Activated effector memory CD4-positive, alpha-beta T cell treated with anti-CD3 and anti-CD28 coated beads, Interleukin-2, amount 50 U/mL, for 16 hours (primary cell): ENCODE results near the gene HGFAC.

Source experiments
- DNase-seq: peaks from one replicate; pipeline ENCODE4 v3.0.0-alpha.2; 2020

The HGFAC gene

GRCh38 chr4:3441501-3442459 is at the start of gene HGFAC:
Gene HGFAC (plus strand): TSS chr4:3441968. CDS start chr4:3442002, 34 bp downstream.
- no peak for DNase-seq

GRCh38 chr4:3392321-3392720 is 49.4 kb upstream of the HGFAC start:
- DNase-seq, result no peak

GRCh38 chr4:3393171-3393570 is 48.6 kb upstream of the HGFAC start:
- peak; percentile 43 for DNase-seq

- no peak for DNase-seq
Measured at GRCh38 chr4:3396600-3396999, 45.2 kb upstream of the HGFAC start.

GRCh38 chr4:3397128-3397527 is 44.6 kb upstream of the HGFAC start:
- DNase-seq, result no peak

GRCh38 chr4:3399277-3400194 is 42.2 kb upstream of the HGFAC start:
- DNase-seq, result no peak

GRCh38 chr4:3401436-3402171 is 40.2 kb upstream of the HGFAC start:
- DNase-seq, result peak; percentile 48

GRCh38 chr4:3402491-3403347 is 39.0 kb upstream of the HGFAC start:
- DNase-seq, result no peak

GRCh38 chr4:3403348-3403906 is 38.3 kb upstream of the HGFAC start:
- DNase-seq, result peak; percentile 59

GRCh38 chr4:3404546-3404945 is 37.2 kb upstream of the HGFAC start:
- DNase-seq, result no peak

GRCh38 chr4:3405176-3405575 is 36.6 kb upstream of the HGFAC start:
- DNase-seq, result no peak

GRCh38 chr4:3406021-3406420 is 35.7 kb upstream of the HGFAC start:
- DNase-seq, result peak; percentile 13

GRCh38 chr4:3406431-3406830 is 35.3 kb upstream of the HGFAC start:
- DNase-seq, result peak; percentile 43

- peak; percentile 49 for DNase-seq
Measured at GRCh38 chr4:3407171-3407771, 34.5 kb upstream of the HGFAC start.

- DNase-seq, result peak; percentile 30
Measured at GRCh38 chr4:3407930-3408792, 33.6 kb upstream of the HGFAC start.

GRCh38 chr4:3408793-3409330 is 32.9 kb upstream of the HGFAC start:
- DNase-seq, result peak; percentile 31

GRCh38 chr4:3409571-3410091 is 32.1 kb upstream of the HGFAC start:
- DNase-seq, result peak; percentile 60

GRCh38 chr4:3410401-3411135 is 31.2 kb upstream of the HGFAC start:
- DNase-seq, result peak; percentile 25

GRCh38 chr4:3411190-3411589 is 30.6 kb upstream of the HGFAC start:
- DNase-seq, result peak; percentile 3
